Measurements from ENCODE around the gene IGF2R. TPM values are rescaled to one million over a fixed set of nuclear protein-coding genes. Genes with fewer than 3 reads are reported as not detected.

Gene IGF2R
- total RNA-seq, 2 donors from 2014 or later = 50.8 TPM

DNA sequence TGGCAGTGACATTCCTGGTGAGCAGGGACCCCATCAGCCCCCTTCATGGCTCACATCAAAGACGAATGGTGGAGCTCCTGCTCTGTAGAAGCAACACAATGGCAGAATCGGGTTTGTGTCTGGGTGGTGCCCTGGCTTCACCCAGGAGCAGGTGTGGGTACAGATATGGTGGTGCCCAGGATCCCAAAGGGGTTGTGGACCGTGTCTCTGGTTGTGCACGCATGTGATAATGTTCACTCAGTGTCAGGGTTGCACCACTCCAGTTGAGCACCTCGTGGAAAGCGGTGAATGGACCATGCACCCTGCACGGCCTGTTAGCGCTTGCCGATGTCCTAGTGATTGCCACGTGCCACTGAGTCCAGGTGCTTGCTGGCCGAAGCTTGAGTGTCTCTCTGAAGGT is 63.0 kb downstream of the IGF2R start:
- ATAC-seq = no peak

DNA sequence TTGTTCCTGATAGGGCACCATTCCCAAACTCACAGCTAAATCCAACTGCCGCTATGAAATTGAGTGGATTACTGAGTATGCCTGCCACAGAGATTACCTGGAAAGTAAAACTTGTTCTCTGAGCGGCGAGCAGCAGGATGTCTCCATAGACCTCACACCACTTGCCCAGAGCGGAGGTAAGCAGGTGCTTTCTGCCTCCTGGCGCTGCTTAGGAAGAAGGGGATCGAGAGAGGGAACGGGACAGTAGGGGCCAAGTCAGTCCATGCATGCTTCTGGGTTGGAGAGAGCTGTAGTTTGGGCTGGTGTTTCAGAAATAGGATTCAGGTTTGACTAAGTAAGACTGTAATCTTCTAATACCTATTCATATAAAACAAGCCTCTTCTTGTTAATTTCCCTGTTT is 63.7 kb downstream of the IGF2R start:
- H3K36me3 ChIP-seq (replicated peaks in 1 of 2; ENCODE audit: insufficient read depth in 1 of 2, low read depth in 2 of 2) = peaks cover 6 to 9% of the 10 kb centered on the region in 2 donors
- intact Hi-C loops (cut with DNase I) = loop anchor here (10.0 kb wide), 1 partner anchor 48 kb away; no protein-coding TSS in a partner anchor

More for the DNA sequence above, 63.0 kb downstream of the IGF2R start:
- intact Hi-C loops (cut with DNase I) = loop anchor here (10.0 kb wide), 1 partner anchor 47 kb away; no protein-coding TSS in a partner anchor
- Histone ChIP-seq H3K4me1 (peaks cover 31% of the 10 kb centered on the region), H3K27me3 (no peaks in the 10 kb centered on the region), H3K27ac (no peak overlapping the region), H3K36me3 (replicated peaks in 1 of 2; ENCODE audit: insufficient read depth in 1 of 2, low read depth in 2 of 2) (peaks cover 6 to 9% of the 10 kb centered on the region in 2 donors), H3K9me3 (no peaks in the 10 kb centered on the region), H3K4me3 (no peak overlapping the region)
- no peak for DNase-seq
- TF ChIP-seq POLR2A (IDR thresholded peaks at IDR 0.05) = no peak
- TF ChIP-seq, protein P1, sequence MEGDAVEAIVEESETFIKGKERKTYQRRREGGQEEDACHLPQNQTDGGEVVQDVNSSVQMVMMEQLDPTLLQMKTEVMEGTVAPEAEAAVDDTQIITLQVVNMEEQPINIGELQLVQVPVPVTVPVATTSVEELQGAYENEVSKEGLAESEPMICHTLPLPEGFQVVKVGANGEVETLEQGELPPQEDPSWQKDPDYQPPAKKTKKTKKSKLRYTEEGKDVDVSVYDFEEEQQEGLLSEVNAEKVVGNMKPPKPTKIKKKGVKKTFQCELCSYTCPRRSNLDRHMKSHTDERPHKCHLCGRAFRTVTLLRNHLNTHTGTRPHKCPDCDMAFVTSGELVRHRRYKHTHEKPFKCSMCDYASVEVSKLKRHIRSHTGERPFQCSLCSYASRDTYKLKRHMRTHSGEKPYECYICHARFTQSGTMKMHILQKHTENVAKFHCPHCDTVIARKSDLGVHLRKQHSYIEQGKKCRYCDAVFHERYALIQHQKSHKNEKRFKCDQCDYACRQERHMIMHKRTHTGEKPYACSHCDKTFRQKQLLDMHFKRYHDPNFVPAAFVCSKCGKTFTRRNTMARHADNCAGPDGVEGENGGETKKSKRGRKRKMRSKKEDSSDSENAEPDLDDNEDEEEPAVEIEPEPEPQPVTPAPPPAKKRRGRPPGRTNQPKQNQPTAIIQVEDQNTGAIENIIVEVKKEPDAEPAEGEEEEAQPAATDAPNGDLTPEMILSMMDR (IDR thresholded peaks at IDR 0.05) = no peak
- 93% methylated on average over 11 of the region's 11 CpGs for WGBS, 2 donors

DNA sequence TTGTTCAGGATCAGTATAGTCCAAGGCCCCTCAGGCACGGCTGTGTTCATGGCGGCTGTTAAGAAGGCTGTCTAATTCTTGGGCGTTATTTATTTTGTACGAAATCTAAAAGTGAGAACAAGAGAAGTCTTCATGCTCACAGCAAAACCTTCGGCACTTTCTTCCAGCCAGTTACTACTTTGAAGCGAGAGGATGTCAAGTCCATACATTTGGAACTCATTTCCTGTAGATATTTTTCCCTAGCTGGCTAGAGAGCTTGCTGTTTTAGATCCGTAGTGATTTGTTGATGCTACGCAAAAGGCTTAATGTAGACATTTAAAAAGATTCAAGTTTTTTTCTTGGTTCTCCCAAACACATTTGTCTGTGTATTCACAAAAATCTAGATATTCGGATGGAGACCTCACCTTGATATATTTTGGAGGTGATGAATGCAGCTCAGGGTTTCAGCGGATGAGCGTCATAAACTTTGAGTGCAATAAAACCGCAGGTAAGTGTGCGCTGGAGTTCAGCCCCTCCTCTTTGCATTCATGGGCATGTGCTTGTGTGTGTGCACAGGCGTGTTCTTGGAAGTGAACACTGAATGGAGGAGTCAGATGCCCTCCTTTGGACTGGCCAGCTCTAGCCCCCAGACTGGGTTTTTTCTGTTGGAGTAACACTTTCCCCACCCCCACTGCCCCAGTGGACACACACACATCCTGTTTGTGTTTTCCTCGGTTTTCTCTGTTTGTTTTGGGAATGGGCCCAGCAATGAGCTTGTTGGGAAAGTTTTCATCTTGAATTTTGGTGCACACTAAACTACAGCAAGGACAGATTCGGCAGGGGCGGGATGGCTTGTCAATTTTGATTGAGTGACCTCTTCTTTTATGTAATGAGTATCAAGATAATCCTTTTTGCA is 65.4 kb downstream of the IGF2R start:
- H3K9me3 ChIP-seq = no peaks in the 10 kb centered on the region
- peaks cover 14% of the 10 kb centered on the region for H3K4me1 ChIP-seq
- 83 to 84% methylated on average over 17 of the region's 17 CpGs for whole genome bisulfite sequencing, 2 donors
- no peak overlapping the region for H3K27ac ChIP-seq
- DNase-seq (no peak), ATAC-seq (no peak)
- H3K27me3 ChIP-seq = no peaks in the 10 kb centered on the region
- H3K4me3 ChIP-seq = no peak overlapping the region
- TF ChIP-seq POLR2A (IDR thresholded peaks at IDR 0.05) = no peak
- TF ChIP-seq, protein P1 (IDR thresholded peaks at IDR 0.05) = no peak
- intact Hi-C loops (cut with DNase I) = loop anchor here (10.0 kb wide), 1 partner anchor 49 kb away; no protein-coding TSS in a partner anchor
- peaks cover 6 to 9% of the 10 kb centered on the region in 2 donors for H3K36me3 ChIP-seq (replicated peaks in 1 of 2; ENCODE audit: insufficient read depth in 1 of 2, low read depth in 2 of 2)

More for the DNA sequence above, 63.7 kb downstream of the IGF2R start:
- 97 to 99% methylated on average over 7 of the region's 7 CpGs for WGBS, 2 donors
- no peak for TF ChIP-seq POLR2A (IDR thresholded peaks at IDR 0.05)
- TF ChIP-seq, protein P1 (IDR thresholded peaks at IDR 0.05) = no peak
- Histone ChIP-seq H3K27me3 (no peaks in the 10 kb centered on the region), H3K9me3 (no peaks in the 10 kb centered on the region), H3K27ac (no peak overlapping the region), H3K4me3 (no peak overlapping the region), H3K4me1 (peaks cover 31% of the 10 kb centered on the region)
- ATAC-seq (no peak), DNase-seq (no peak)

DNA sequence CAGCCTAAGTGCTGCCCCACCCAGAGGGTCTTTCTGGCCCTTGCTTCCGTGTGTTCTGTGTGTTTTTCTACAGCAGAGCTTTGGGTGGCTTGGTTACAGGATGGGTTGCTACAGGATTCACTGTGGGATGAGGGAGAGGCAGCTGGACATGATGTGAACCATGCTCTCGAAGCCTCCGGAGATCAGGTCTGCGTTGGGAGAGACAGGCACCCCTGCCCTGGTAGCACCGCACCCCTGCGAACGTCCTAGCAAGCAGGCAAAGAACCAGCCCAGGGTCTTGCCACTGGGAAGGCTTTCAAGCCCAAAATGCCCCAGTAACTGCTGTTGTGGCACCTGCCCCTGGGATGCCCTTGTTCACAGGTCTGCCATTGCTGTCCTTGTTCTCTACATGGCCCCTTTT is 66.4 kb downstream of the IGF2R start:
- Histone ChIP-seq H3K36me3 (replicated peaks in 1 of 2; ENCODE audit: insufficient read depth in 1 of 2, low read depth in 2 of 2) (peaks cover 6 to 12% of the 10 kb centered on the region in 2 donors), H3K4me1 (peaks cover 5% of the 10 kb centered on the region), H3K9me3 (no peaks in the 10 kb centered on the region), H3K27ac (no peak overlapping the region), H3K27me3 (no peaks in the 10 kb centered on the region), H3K4me3 (no peak overlapping the region)
- no peak for TF ChIP-seq POLR2A (IDR thresholded peaks at IDR 0.05)
- TF ChIP-seq, protein P1 (IDR thresholded peaks at IDR 0.05) = no peak
- 92 to 96% methylated on average over 6 to 7 of the region's 7 CpGs for WGBS, 2 donors
- intact Hi-C loops (cut with DNase I) = loop anchor here (10.0 kb wide), 1 partner anchor 50 kb away; no protein-coding TSS in a partner anchor
- DNase-seq = no peak
- no peak for ATAC-seq
